ENCODE measurements around the gene HHAT. TPM values are rescaled to one million over a fixed set of nuclear protein-coding genes. Genes with fewer than 3 reads are reported as not detected.

The HHAT gene
- total and polyA plus RNA-seq, 9 of the 15 experiments (the other 6 are each of a cell fraction or from before 2014, with no cell fraction given), result 0.07 to 0.16 (median 0.13) TPM; not detected in 1

DNA sequence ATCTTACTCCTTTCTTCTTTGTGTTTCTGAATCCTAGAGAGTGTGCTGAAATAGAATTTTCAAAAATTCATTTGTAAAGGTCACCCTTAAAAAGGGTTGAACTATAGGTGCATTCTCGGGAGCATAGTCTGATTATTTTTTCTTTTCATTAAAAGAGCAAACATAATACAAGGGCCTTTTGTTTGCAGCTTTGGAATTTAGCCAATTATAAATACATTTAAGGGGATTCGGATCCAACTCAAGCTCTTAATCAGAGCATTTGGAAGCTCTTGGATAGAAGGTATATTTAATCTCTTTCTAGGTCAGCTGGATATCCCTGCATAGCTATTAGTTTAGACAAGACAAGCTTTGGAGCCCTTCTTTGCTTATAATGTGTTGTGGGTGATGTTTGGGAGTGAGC lies 321.7 kb downstream of the HHAT start:
- in situ Hi-C loops (cut with MboI) (no loop called here), intact Hi-C loops (cut with micrococcal nuclease) (no loop called here)
- ChIA-PET POLR2A (no interaction called here), CTCF (ENCODE audit: low intra/inter-chr PET ratio) (no interaction called here)
- Histone ChIP-seq H3K27ac (ENCODE audit: extremely low read depth, low read depth, low read length) (no peak overlapping the region), H3K4me2 (ENCODE audit: insufficient read depth, low read length) (no peak overlapping the region), H3K79me2 (ENCODE audit: control insufficient read depth, insufficient read depth, low read length) (no peaks in the 10 kb centered on the region), H3K36me3 (ENCODE audit: control insufficient read depth, insufficient read depth, low read length) (no peaks in the 10 kb centered on the region), H3K27me3 (ENCODE audit: control insufficient read depth in 2 of 2, insufficient read depth in 2 of 2, low read length in 2 of 2) (peaks cover 0 to 4% of the 10 kb centered on the region in 2 experiments; a peak in 2 of 5 replicates), H3K9me1 (ENCODE audit: control insufficient read depth, insufficient read depth, low read length) (no peaks in the 10 kb centered on the region), H4K20me1 (replicated peaks; ENCODE audit: control insufficient read depth, insufficient read depth, low read length) (no peaks in the 10 kb centered on the region), H2AFZ (ENCODE audit: low read depth, low read length) (no peak overlapping the region), H3K9me3 (replicated peaks; ENCODE audit: control insufficient read depth, insufficient read depth, low read depth, low read length) (peaks cover 4% of the 10 kb centered on the region), H3K4me1 (replicated peaks in 1 of 2; ENCODE audit: control insufficient read depth in 2 of 2, insufficient read depth in 2 of 2, low read length in 2 of 2) (no peaks in the 10 kb centered on the region), H3K9ac (ENCODE audit: insufficient read depth in 1 of 2, low read depth in 2 of 2, low read length in 2 of 2) (no peak overlapping the region), H3K4me3 (no peak overlapping the region)
- no TSS peak for BruUV-seq (replicated peaks)
- no peak for ATAC-seq
- 0% methylated on average over 2 of the region's 2 CpGs for WGBS (ENCODE audit: insufficient coverage, low coverage, missing lambda C conversion rate)
- DNase-seq (ENCODE audit: extremely low read depth in 1 of 4, low spot score in 3 of 4), result no peak
- no peak for TF ChIP-seq POLR2H (tag; IDR thresholded peaks at IDR 0.05; ENCODE audit: low read depth)
- no peak for FAIRE-seq

DNA sequence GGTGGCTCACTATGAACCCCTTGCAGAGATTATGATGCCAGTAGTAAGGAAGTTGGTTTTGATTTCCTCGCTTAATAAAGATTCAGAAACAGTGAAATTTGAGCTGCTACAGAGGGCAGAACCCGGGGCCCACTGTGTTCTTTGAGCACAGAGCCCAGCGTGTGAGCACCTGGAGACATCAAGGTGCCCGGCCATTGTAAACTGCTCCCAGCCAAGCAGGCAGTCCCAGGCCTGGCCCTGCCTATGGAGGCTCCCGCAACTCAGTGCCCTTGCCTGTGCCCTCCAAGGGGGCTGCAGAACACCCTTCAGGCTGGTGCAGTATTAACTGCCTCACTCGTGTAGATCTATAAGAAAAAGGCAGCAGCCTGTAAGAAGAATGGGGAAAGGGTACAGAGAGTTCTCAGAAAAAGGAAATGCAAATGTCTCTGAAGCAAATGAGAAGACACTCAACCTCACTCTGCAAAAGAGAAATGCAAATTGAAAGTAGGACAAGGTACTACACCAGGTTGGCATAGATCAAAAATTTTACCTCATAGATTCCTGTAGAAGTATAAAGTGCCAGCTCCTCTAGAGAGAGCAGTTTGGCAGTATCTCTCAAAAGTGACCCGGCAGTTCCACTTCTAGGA lies 323.7 kb downstream of the HHAT start:
- POLR2A ChIA-PET, result no interaction called here
- H3K27me3 ChIP-seq (ENCODE audit: control insufficient read depth in 2 of 2, insufficient read depth in 2 of 2, low read length in 2 of 2), result no peaks in the 10 kb centered on the region; a peak in 1 of 5 replicates
- in situ Hi-C loops (cut with MboI), result no loop called here
- CTCF ChIA-PET (ENCODE audit: low intra/inter-chr PET ratio), result no interaction called here
- H3K4me1 ChIP-seq (replicated peaks in 1 of 2; ENCODE audit: control insufficient read depth in 2 of 2, insufficient read depth in 2 of 2, low read length in 2 of 2), result no peaks in the 10 kb centered on the region
- intact Hi-C loops (cut with micrococcal nuclease), result no loop called here
- no peaks in the 10 kb centered on the region for H4K20me1 ChIP-seq (replicated peaks; ENCODE audit: control insufficient read depth, insufficient read depth, low read length)
- no peaks in the 10 kb centered on the region for H3K79me2 ChIP-seq (ENCODE audit: control insufficient read depth, insufficient read depth, low read length)
- no peak overlapping the region for H2AFZ ChIP-seq (ENCODE audit: low read depth, low read length)
- no peak overlapping the region for H3K4me2 ChIP-seq (ENCODE audit: insufficient read depth, low read length)
- no peak overlapping the region for H3K9ac ChIP-seq (ENCODE audit: insufficient read depth in 1 of 2, low read depth in 2 of 2, low read length in 2 of 2)
- no peaks in the 10 kb centered on the region for H3K9me1 ChIP-seq (ENCODE audit: control insufficient read depth, insufficient read depth, low read length)
- H3K27ac ChIP-seq (ENCODE audit: extremely low read depth, low read depth, low read length), result no peak overlapping the region
- DNase-seq (ENCODE audit: extremely low read depth in 1 of 4, low spot score in 3 of 4) (no peak), FAIRE-seq (no peak), ATAC-seq (no peak)
- no TSS peak for BruUV-seq (replicated peaks)
- no peak overlapping the region for H3K4me3 ChIP-seq
- WGBS (ENCODE audit: insufficient coverage, low coverage, missing lambda C conversion rate), result 0% methylated on average over 7 of the region's 7 CpGs
- H3K36me3 ChIP-seq (ENCODE audit: control insufficient read depth, insufficient read depth, low read length), result no peaks in the 10 kb centered on the region
- H3K9me3 ChIP-seq (replicated peaks; ENCODE audit: control insufficient read depth, insufficient read depth, low read depth, low read length), result peaks cover 4% of the 10 kb centered on the region
- no peak for TF ChIP-seq MCM2 (IDR thresholded peaks at IDR 0.05; ENCODE audit: low read depth)
- no peak for TF ChIP-seq BRF1 (IDR thresholded peaks at IDR 0.05; ENCODE audit: borderline replicate concordance, extremely low read depth, insufficient read length)
- TF ChIP-seq TCF7 (IDR thresholded peaks at IDR 0.05; ENCODE audit: borderline replicate concordance), result no peak
- no peak for TF ChIP-seq SIRT6 (IDR thresholded peaks at IDR 0.05; ENCODE audit: low read depth, low read length)
- no peak for TF ChIP-seq ZNF140 (CRISPR knock-in tag; IDR thresholded peaks at IDR 0.05)
- no peak for TF ChIP-seq RUNX1 (IDR thresholded peaks at IDR 0.05; ENCODE audit: low read depth)
- TF ChIP-seq SIN3B (IDR thresholded peaks at IDR 0.05; ENCODE audit: low read depth), result no peak
- TF ChIP-seq PTBP1 (IDR thresholded peaks at IDR 0.05; ENCODE audit: low read depth, low read length), result no peak
- TF ChIP-seq ZNF224 (CRISPR knock-in tag; IDR thresholded peaks at IDR 0.05), result no peak
- TF ChIP-seq ZNF707 (CRISPR knock-in tag; conservative IDR thresholded peaks at IDR 0.05), result no peak
- TF ChIP-seq TFAM (CRISPR knock-in tag; conservative IDR thresholded peaks at IDR 0.05), result no peak
- no peak for TF ChIP-seq MTA3 (IDR thresholded peaks at IDR 0.05; ENCODE audit: borderline replicate concordance)
- TF ChIP-seq TAF9B (IDR thresholded peaks at IDR 0.05; ENCODE audit: partially characterized antibody), result no peak
- TF ChIP-seq, protein P1, sequence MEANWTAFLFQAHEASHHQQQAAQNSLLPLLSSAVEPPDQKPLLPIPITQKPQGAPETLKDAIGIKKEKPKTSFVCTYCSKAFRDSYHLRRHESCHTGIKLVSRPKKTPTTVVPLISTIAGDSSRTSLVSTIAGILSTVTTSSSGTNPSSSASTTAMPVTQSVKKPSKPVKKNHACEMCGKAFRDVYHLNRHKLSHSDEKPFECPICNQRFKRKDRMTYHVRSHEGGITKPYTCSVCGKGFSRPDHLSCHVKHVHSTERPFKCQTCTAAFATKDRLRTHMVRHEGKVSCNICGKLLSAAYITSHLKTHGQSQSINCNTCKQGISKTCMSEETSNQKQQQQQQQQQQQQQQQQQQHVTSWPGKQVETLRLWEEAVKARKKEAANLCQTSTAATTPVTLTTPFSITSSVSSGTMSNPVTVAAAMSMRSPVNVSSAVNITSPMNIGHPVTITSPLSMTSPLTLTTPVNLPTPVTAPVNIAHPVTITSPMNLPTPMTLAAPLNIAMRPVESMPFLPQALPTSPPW (CRISPR knock-in tag; IDR thresholded peaks at IDR 0.05), result no peak
